ENCODE measurements around the gene RYR1.
"Not testable (repeated sequence)": the region's sequence is repeated elsewhere in the genome, so short reads cannot be mapped to it uniquely, and the experiment has no call there.

RYR1 gene

GRCh38 chr19:38409631-38410133, 23.8 kb upstream of the RYR1 start:
- H3K4me3 ChIP-seq (replicated peaks; ENCODE audit: insufficient read depth, low read length) = no peak overlapping the region
- H3K27ac ChIP-seq (replicated peaks) = no peak overlapping the region
- DNase-seq (ENCODE audit: low read depth in 1 of 2, low spot score in 1 of 2) = no peak
- no peaks in the 10 kb centered on the region for H3K27me3 ChIP-seq (ENCODE audit: insufficient read depth, poor library complexity, severe bottlenecking)
- TF ChIP-seq GABPA (IDR thresholded peaks at IDR 0.05; ENCODE audit: low read depth) (no peak), CTCF (IDR thresholded peaks at IDR 0.05; ENCODE audit: insufficient read depth, low read length) (no peak), REST (IDR thresholded peaks at IDR 0.05; ENCODE audit: insufficient replicate concordance, low read depth) (no peak), SPI1 (IDR thresholded peaks at IDR 0.05; ENCODE audit: borderline replicate concordance, low read depth) (no peak)

- not testable (repeated sequence) for DNase-seq (ENCODE audit: low read depth in 1 of 2, low spot score in 1 of 2); H3K4me3 ChIP-seq (replicated peaks; ENCODE audit: insufficient read depth, low read length); H3K27ac ChIP-seq (replicated peaks); H3K27me3 ChIP-seq (ENCODE audit: insufficient read depth, poor library complexity, severe bottlenecking)
Measured at GRCh38 chr19:38410407-38410806, 23.1 kb upstream of the RYR1 start.

GRCh38 chr19:38411041-38411712, 22.3 kb upstream of the RYR1 start:
- DNase-seq (ENCODE audit: low read depth in 1 of 2, low spot score in 1 of 2) = no peak
- Histone ChIP-seq H3K4me3 (replicated peaks; ENCODE audit: insufficient read depth, low read length) (no peak overlapping the region), H3K27me3 (ENCODE audit: insufficient read depth, poor library complexity, severe bottlenecking) (no peaks in the 10 kb centered on the region), H3K27ac (replicated peaks) (no peak overlapping the region)
- TF ChIP-seq GABPA (IDR thresholded peaks at IDR 0.05; ENCODE audit: low read depth) (no peak), POLR2AphosphoS5 (IDR thresholded peaks at IDR 0.05; ENCODE audit: low read depth) (no peak), SPI1 (IDR thresholded peaks at IDR 0.05; ENCODE audit: borderline replicate concordance, low read depth) (no peak), CTCF (IDR thresholded peaks at IDR 0.05; ENCODE audit: insufficient read depth, low read length) (no peak), REST (IDR thresholded peaks at IDR 0.05; ENCODE audit: insufficient replicate concordance, low read depth) (no peak)

GRCh38 chr19:38411898-38412297, 21.6 kb upstream of the RYR1 start:
- not testable (repeated sequence) for H3K4me3 ChIP-seq (replicated peaks; ENCODE audit: insufficient read depth, low read length); H3K27ac ChIP-seq (replicated peaks); DNase-seq (ENCODE audit: low read depth in 1 of 2, low spot score in 1 of 2); H3K27me3 ChIP-seq (ENCODE audit: insufficient read depth, poor library complexity, severe bottlenecking)

- Histone ChIP-seq H3K27ac (replicated peaks) (no peak overlapping the region), H3K27me3 (ENCODE audit: insufficient read depth, poor library complexity, severe bottlenecking) (no peaks in the 10 kb centered on the region), H3K4me3 (replicated peaks; ENCODE audit: insufficient read depth, low read length) (no peak overlapping the region)
- DNase-seq (ENCODE audit: low read depth in 1 of 2, low spot score in 1 of 2) = no peak
- TF ChIP-seq POLR2AphosphoS5 (IDR thresholded peaks at IDR 0.05; ENCODE audit: low read depth) (no peak), SPI1 (IDR thresholded peaks at IDR 0.05; ENCODE audit: borderline replicate concordance, low read depth) (no peak), REST (IDR thresholded peaks at IDR 0.05; ENCODE audit: insufficient replicate concordance, low read depth) (no peak), GABPA (IDR thresholded peaks at IDR 0.05; ENCODE audit: low read depth) (no peak)
Measured at GRCh38 chr19:38412491-38412890, 21.0 kb upstream of the RYR1 start.

Data from HL-60 (cell line).